Activated naive CD8-positive, alpha-beta T cell treated with anti-CD3 and anti-CD28 coated beads for 36 hours (primary cell): ENCODE results near the gene TAF1C. TPM values are rescaled to one million over a fixed set of nuclear protein-coding genes. Genes with fewer than 3 reads are reported as not detected.
"Not testable (repeated sequence)": the region's sequence is repeated elsewhere in the genome, so short reads cannot be mapped to it uniquely, and the experiment has no call there.

Experiments used
- DNase-seq: peaks from one replicate; pipeline ENCODE4 v3.0.0; 2021
- H3K27ac Mint-ChIP-seq: one replicate; pipeline ENCODE4 v1.8.0; 2022; ENCODE audit warnings: mild to moderate bottlenecking, moderate library complexity, mixed read lengths
- H3K27me3 Mint-ChIP-seq: one replicate; pipeline ENCODE4 v1.8.0; 2022; ENCODE audit warnings: mild to moderate bottlenecking, mixed read lengths
- H3K36me3 Mint-ChIP-seq: one replicate; pipeline ENCODE4 v1.8.0; 2021; ENCODE audit warnings: mild to moderate bottlenecking, mixed read lengths
- H3K4me1 Mint-ChIP-seq: one replicate; pipeline ENCODE4 v1.8.0; 2021; ENCODE audit warnings: mixed read lengths
- H3K4me3 Mint-ChIP-seq: one replicate; pipeline ENCODE4 v1.8.0; 2022; ENCODE audit warnings: mild to moderate bottlenecking, moderate library complexity, mixed read lengths
- H3K9me3 Mint-ChIP-seq: one replicate; pipeline ENCODE4 v1.8.0; 2022; ENCODE audit warnings: mixed read lengths
- total RNA-seq, 2 experiments: library from RNA; stranded (reverse); gene quantifications; one replicate each; pipeline ENCODE4 v1.2.3, GENCODE V29; 2021

TAF1C gene
- total RNA-seq, 2 experiments from 2014 or later: 53.8 to 54.3 TPM

- H3K27me3 Mint-ChIP-seq: no peaks in the 10 kb centered on the region
- H3K27ac Mint-ChIP-seq: no peak overlapping the region
- H3K36me3 Mint-ChIP-seq: no peaks in the 10 kb centered on the region
- no peak overlapping the region for H3K4me3 Mint-ChIP-seq
- no peak for DNase-seq
- H3K9me3 Mint-ChIP-seq: no peaks in the 10 kb centered on the region
- H3K4me1 Mint-ChIP-seq: no peaks in the 10 kb centered on the region
Observed at GRCh38 chr16:84218956-84219355, 32.1 kb upstream of the TAF1C start.

DNA sequence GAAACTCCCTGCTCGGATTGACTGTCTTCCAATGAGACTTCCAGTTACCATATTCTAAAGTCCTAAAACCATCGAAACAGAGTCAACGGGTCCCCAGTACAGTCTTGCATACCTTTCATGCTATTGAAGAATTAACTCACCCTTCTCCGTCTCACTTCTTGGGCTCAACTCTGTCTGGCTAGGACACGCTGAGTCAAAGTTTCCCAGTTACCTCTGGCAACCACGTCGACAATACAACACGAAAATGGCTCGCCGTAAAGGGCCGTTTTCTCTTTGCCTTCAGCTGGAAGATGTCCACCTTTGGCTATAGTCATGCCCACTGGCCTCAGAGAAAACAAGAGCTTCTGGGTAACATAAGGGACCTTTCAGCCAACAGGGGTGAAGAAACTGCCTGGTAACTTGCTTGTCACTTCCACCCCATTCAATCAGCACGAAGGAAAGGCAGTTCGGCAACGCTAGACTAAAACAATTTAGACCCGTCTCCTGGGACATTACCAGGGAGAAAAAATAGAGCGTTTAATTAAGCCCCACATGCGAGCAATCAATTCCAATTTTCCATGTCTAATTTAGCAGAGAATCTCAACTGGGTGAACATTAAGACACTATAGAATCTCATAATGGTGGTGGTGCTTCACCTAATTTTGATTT is 31.4 kb upstream of the TAF1C start:
- Mint-ChIP-seq H3K27me3 (no peaks in the 10 kb centered on the region), H3K4me1 (no peaks in the 10 kb centered on the region), H3K27ac (no peak overlapping the region), H3K9me3 (no peaks in the 10 kb centered on the region), H3K36me3 (no peaks in the 10 kb centered on the region), H3K4me3 (no peak overlapping the region)
- no peak for DNase-seq

DNA sequence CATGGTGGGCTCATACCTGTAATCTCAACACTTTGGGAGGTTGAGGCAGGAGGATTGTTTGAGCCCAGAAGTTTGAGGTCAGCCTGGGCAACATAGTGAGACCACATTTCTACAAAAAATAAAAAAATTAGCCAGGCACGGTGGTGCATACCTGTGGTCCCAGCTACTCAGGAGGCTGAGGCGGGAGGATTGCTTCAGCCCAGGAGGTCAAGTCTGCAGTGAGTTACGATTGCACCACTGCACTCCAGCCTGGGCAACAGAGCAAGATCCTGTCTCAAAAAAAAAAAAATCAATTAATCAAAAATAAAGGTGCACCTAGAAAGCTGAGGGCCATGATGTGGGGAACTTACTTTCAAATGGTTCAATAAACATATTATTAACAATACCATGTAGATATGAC is 29.3 kb upstream of the TAF1C start:
- not testable (repeated sequence) for H3K4me3 Mint-ChIP-seq, H3K27me3 Mint-ChIP-seq, H3K4me1 Mint-ChIP-seq, H3K27ac Mint-ChIP-seq, DNase-seq, H3K9me3 Mint-ChIP-seq, H3K36me3 Mint-ChIP-seq

- H3K27me3 Mint-ChIP-seq: no peaks in the 10 kb centered on the region
- H3K4me1 Mint-ChIP-seq: no peaks in the 10 kb centered on the region
- no peak overlapping the region for H3K4me3 Mint-ChIP-seq
- DNase-seq: no peak
- H3K27ac Mint-ChIP-seq: no peak overlapping the region
- no peaks in the 10 kb centered on the region for H3K9me3 Mint-ChIP-seq
- no peaks in the 10 kb centered on the region for H3K36me3 Mint-ChIP-seq
Observed at GRCh38 chr16:84215531-84215930, 28.7 kb upstream of the TAF1C start.

DNA sequence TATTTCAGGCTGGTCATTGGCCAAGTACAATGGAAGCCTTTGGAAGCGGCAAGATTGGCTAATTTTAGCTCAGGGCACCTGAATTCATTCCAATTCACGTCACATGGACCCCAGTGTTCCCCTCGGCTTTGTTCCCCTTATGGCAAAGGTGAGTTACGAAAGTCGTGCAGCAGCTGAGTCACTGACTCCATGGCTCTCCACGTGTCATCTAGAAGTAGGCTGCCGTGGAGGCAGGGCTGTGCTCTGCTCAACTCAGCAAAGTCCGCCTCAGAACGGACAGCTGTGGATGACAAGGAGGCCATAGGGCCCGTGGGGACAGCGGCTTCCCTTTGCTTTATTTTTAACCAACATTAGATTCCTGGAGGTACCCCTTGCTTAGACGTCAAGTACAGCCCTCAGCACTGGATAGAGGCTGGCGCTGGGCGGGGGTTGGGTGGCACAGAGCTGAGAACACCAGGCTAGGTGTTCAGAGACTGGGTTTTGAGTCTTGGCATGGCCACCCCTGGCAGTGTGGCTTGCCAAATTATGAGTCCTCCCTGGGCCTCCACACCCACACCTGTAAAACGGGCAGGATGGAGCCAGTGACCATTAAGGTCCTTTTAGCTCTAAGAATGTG is 27.7 kb upstream of the TAF1C start:
- H3K4me3 Mint-ChIP-seq: no peak overlapping the region
- no peak overlapping the region for H3K27ac Mint-ChIP-seq
- no peak for DNase-seq

GRCh38 chr16:84212631-84213030 is 25.8 kb upstream of the TAF1C start:
- no peaks in the 10 kb centered on the region for H3K4me1 Mint-ChIP-seq
- no peak overlapping the region for H3K4me3 Mint-ChIP-seq
- no peaks in the 10 kb centered on the region for H3K9me3 Mint-ChIP-seq
- no peak overlapping the region for H3K27ac Mint-ChIP-seq
- H3K36me3 Mint-ChIP-seq: no peaks in the 10 kb centered on the region
- H3K27me3 Mint-ChIP-seq: no peaks in the 10 kb centered on the region
- no peak for DNase-seq

More for the DNA sequence above, 27.7 kb upstream of the TAF1C start:
- H3K4me1 Mint-ChIP-seq: no peaks in the 10 kb centered on the region
- H3K36me3 Mint-ChIP-seq: no peaks in the 10 kb centered on the region
- no peaks in the 10 kb centered on the region for H3K27me3 Mint-ChIP-seq
- H3K9me3 Mint-ChIP-seq: no peaks in the 10 kb centered on the region

GRCh38 chr16:84212154-84212553 is 25.3 kb upstream of the TAF1C start:
- H3K4me1 Mint-ChIP-seq: no peaks in the 10 kb centered on the region
- no peak overlapping the region for H3K27ac Mint-ChIP-seq
- no peaks in the 10 kb centered on the region for H3K27me3 Mint-ChIP-seq
- no peaks in the 10 kb centered on the region for H3K9me3 Mint-ChIP-seq
- DNase-seq: no peak
- no peaks in the 10 kb centered on the region for H3K36me3 Mint-ChIP-seq
- no peak overlapping the region for H3K4me3 Mint-ChIP-seq

GRCh38 chr16:84209989-84210388 is 23.1 kb upstream of the TAF1C start:
- no peak overlapping the region for H3K4me3 Mint-ChIP-seq
- no peaks in the 10 kb centered on the region for H3K4me1 Mint-ChIP-seq
- no peak overlapping the region for H3K27ac Mint-ChIP-seq
- no peaks in the 10 kb centered on the region for H3K36me3 Mint-ChIP-seq
- no peaks in the 10 kb centered on the region for H3K27me3 Mint-ChIP-seq
- H3K9me3 Mint-ChIP-seq: no peaks in the 10 kb centered on the region
- no peak for DNase-seq

- no peak overlapping the region for H3K27ac Mint-ChIP-seq
- no peaks in the 10 kb centered on the region for H3K27me3 Mint-ChIP-seq
- H3K4me1 Mint-ChIP-seq: no peaks in the 10 kb centered on the region
- H3K9me3 Mint-ChIP-seq: no peaks in the 10 kb centered on the region
- no peak for DNase-seq
- no peak overlapping the region for H3K4me3 Mint-ChIP-seq
- no peaks in the 10 kb centered on the region for H3K36me3 Mint-ChIP-seq
Observed at GRCh38 chr16:84207879-84208278, 21.0 kb upstream of the TAF1C start.

- no peaks in the 10 kb centered on the region for H3K27me3 Mint-ChIP-seq
- H3K36me3 Mint-ChIP-seq: no peaks in the 10 kb centered on the region
- no peaks in the 10 kb centered on the region for H3K4me1 Mint-ChIP-seq
- no peak overlapping the region for H3K27ac Mint-ChIP-seq
- no peaks in the 10 kb centered on the region for H3K9me3 Mint-ChIP-seq
- H3K4me3 Mint-ChIP-seq: no peak overlapping the region
- no peak for DNase-seq
Observed at GRCh38 chr16:84207251-84207650, 20.4 kb upstream of the TAF1C start.

GRCh38 chr16:84205976-84206691 is 19.3 kb upstream of the TAF1C start:
- no peak overlapping the region for H3K27ac Mint-ChIP-seq
- H3K4me1 Mint-ChIP-seq: no peaks in the 10 kb centered on the region
- H3K9me3 Mint-ChIP-seq: no peaks in the 10 kb centered on the region
- no peak overlapping the region for H3K4me3 Mint-ChIP-seq
- no peak for DNase-seq
- no peaks in the 10 kb centered on the region for H3K27me3 Mint-ChIP-seq
- no peaks in the 10 kb centered on the region for H3K36me3 Mint-ChIP-seq

DNA sequence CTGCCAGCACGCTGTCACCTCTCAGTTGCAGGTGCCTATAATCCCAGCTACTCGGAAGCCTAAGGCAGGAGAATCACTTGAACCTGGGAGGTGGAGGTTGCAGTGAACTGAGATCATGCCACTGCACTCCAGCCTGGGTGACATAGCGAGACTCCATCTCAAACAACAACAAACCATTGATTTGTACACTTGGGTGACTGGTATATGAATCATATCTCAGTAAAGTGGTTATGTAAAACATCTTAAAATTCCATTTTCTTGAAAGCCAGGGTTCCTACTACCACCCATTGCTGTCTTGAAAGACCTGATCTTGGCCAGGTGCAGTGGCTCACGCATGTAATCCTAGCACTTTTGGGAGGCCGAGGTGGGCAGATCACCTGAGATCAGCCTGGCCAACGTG is 18.3 kb upstream of the TAF1C start:
- not testable (repeated sequence) for H3K36me3 Mint-ChIP-seq, H3K27ac Mint-ChIP-seq, H3K9me3 Mint-ChIP-seq, H3K4me1 Mint-ChIP-seq, DNase-seq, H3K4me3 Mint-ChIP-seq, H3K27me3 Mint-ChIP-seq

DNA sequence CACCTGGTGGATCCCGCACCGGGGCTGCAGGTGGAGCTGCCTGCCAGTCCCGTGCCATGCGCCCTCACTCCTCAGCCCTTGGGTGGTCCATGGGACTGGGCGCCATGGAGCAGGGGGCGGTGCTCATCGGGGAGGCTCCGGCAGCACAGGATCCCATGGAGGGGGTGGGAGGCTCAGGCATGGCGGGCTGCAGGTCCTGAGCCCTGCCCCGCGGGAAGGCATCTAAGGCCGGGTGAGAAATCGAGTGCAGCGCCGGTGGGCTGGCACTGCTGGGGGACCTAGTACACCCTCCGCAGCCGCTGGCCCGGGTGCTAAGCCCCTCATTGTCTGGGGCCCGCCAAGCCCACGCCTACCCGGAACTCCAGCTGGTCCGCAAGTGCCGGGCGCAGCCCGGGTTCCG is 17.7 kb upstream of the TAF1C start:
- H3K9me3 Mint-ChIP-seq, H3K27ac Mint-ChIP-seq, H3K36me3 Mint-ChIP-seq, H3K27me3 Mint-ChIP-seq, H3K4me3 Mint-ChIP-seq, DNase-seq, H3K4me1 Mint-ChIP-seq: not testable (repeated sequence)

DNA sequence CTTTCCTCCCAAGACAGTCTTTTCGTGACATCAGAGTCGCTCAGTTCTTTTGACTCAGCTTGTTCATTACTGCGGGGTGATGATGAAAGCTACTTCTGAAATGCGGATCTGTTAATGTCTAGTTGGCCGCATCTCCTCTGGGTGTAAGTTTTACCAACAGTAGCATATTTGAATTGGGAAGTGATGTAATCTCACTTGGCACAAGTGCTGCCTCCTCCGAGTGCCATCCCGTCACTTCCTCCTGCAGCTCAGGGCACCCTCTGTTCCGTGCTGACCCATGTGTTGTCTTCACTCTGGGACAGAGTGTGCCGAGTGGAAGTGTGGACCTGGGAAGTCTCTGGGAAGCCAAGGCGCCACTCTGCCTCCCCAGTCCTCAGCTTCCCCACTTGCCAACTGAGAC is 13.0 kb upstream of the TAF1C start:
- Mint-ChIP-seq H3K36me3 (no peaks in the 10 kb centered on the region), H3K27me3 (no peaks in the 10 kb centered on the region), H3K9me3 (no peaks in the 10 kb centered on the region), H3K4me3 (no peak overlapping the region), H3K4me1 (no peaks in the 10 kb centered on the region), H3K27ac (no peak overlapping the region)
- DNase-seq: no peak

DNA sequence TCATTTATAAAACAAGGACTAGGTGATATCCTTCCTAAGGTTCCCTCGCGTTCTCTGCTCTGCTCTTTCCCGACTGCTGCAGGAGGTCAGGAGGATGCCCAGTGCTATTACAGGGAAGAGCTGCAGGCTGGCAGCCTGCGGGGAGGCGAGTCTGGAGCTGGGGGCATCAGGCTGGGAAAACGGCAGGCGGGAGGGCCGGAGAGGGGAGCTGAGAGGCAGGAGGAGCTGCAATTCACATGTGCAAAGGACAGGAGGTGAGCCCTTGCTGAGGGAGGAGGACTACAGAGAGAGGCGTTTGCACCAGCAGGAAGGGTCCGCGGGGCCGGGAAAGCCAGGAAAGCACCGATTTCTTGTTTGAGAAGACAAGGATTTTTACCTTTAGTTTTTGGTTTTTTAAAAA is 12.2 kb upstream of the TAF1C start:
- H3K36me3 Mint-ChIP-seq: no peaks in the 10 kb centered on the region
- H3K4me1 Mint-ChIP-seq: peaks cover 5% of the 10 kb centered on the region
- no peaks in the 10 kb centered on the region for H3K27me3 Mint-ChIP-seq
- no peak overlapping the region for H3K27ac Mint-ChIP-seq
- H3K4me3 Mint-ChIP-seq: no peak overlapping the region
- H3K9me3 Mint-ChIP-seq: no peaks in the 10 kb centered on the region
- DNase-seq: no peak

DNA sequence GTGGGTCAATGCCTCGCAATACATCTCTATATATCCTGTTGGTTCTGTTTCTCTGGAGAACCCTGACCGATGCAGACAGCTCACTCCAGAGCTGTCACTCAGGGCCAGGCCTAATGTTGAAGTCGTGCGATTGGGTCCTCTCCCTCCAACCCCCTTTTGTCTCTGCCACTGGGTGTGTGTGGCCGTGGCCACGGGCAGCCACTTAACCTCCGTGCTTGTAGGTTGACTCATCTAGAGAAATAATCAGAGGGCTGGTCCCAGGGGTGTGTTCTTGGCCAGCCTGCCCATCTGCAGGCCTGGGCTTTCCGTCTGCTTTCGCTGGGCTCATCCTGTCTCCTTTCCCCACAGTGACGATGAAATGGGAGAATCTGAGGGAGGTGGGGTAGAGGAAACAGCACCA is 11.5 kb upstream of the TAF1C start:
- Mint-ChIP-seq H3K36me3 (no peaks in the 10 kb centered on the region), H3K27ac (no peak overlapping the region), H3K4me3 (no peak overlapping the region), H3K27me3 (no peaks in the 10 kb centered on the region), H3K4me1 (peaks cover 12% of the 10 kb centered on the region), H3K9me3 (no peaks in the 10 kb centered on the region)
- DNase-seq: no peak
